NCI-H187 (cell line): ENCODE measurements around the gene CLCN6.

ENCODE experiments used
- DNase-seq, 2 experiments: peaks; one replicate each; lab custom pipeline; 2025; lab: John Stamatoyannopoulos, UW

Gene CLCN6

GRCh38 chr1:11851180-11851579 lies 45.2 kb downstream of the CLCN6 start:
- no peak for DNase-seq

GRCh38 chr1:11854519-11854918 lies 48.5 kb downstream of the CLCN6 start:
- no peak for DNase-seq

- DNase-seq: no peak
Observed at GRCh38 chr1:11855430-11855829, 49.4 kb downstream of the CLCN6 start.

GRCh38 chr1:11856698-11857097 lies 50.7 kb downstream of the CLCN6 start:
- DNase-seq: no peak

- no peak for DNase-seq
Observed at GRCh38 chr1:11857164-11857851, 51.3 kb downstream of the CLCN6 start.

- DNase-seq: no peak
Observed at GRCh38 chr1:11858158-11858557, 52.2 kb downstream of the CLCN6 start.

- DNase-seq: no peak
Observed at GRCh38 chr1:11858613-11858967, 52.6 kb downstream of the CLCN6 start, which contains the start of gene NPPB. Gene NPPB, minus strand, starts transcription at chr1:11858945. Its CDS starts 112 bp downstream, at chr1:11858833.

GRCh38 chr1:11858968-11859871 lies 53.2 kb downstream of the CLCN6 start:
- no peak for DNase-seq

- no peak for DNase-seq
Observed at GRCh38 chr1:11860083-11860482, 54.1 kb downstream of the CLCN6 start.

- DNase-seq: no peak
Observed at GRCh38 chr1:11860587-11860986, 54.6 kb downstream of the CLCN6 start.

GRCh38 chr1:11862890-11863289 lies 56.9 kb downstream of the CLCN6 start:
- DNase-seq: no peak

GRCh38 chr1:11868331-11868980 lies 62.5 kb downstream of the CLCN6 start:
- no peak for DNase-seq

- DNase-seq: no peak
Observed at GRCh38 chr1:11869104-11869503, 63.1 kb downstream of the CLCN6 start.

- DNase-seq: no peak
Observed at GRCh38 chr1:11869650-11870207, 63.7 kb downstream of the CLCN6 start.

GRCh38 chr1:11872545-11872944 lies 66.6 kb downstream of the CLCN6 start:
- DNase-seq: no peak

- DNase-seq: no peak
Observed at GRCh38 chr1:11873395-11874257, 67.6 kb downstream of the CLCN6 start.

GRCh38 chr1:11874258-11874562 lies 68.2 kb downstream of the CLCN6 start:
- no peak for DNase-seq

- no peak for DNase-seq
Observed at GRCh38 chr1:11874624-11875023, 68.6 kb downstream of the CLCN6 start.

GRCh38 chr1:11875094-11875493 lies 69.1 kb downstream of the CLCN6 start:
- no peak for DNase-seq

GRCh38 chr1:11877074-11877473 lies 71.1 kb downstream of the CLCN6 start:
- no peak for DNase-seq

GRCh38 chr1:11878081-11878890 lies 72.3 kb downstream of the CLCN6 start:
- DNase-seq: no peak
